Ovary (tissue), 9 donors: ENCODE results near the gene MUC12. TPM values are rescaled to one million over a fixed set of nuclear protein-coding genes. Genes with fewer than 3 reads are reported as not detected.

Source experiments
- DNase-seq, 5 donors: peaks; one replicate each; pipeline ENCODE4 v3.0.0-alpha.2; 2019 to 2020
- H3K27ac ChIP-seq, 2 donors: fragments of 200-600 bp; one replicate each; pipeline versions ENCODE4 v1.5.1 to v1.8.0; 2019 to 2022
- H3K27me3 ChIP-seq: fragments of 200-600 bp; one replicate; pipeline ENCODE4 v1.8.0; 2022
- H3K36me3 ChIP-seq: fragments of 200-600 bp; sonication (generic); one replicate; pipeline ENCODE4 v1.5.1; 2019
- H3K4me1 ChIP-seq: one replicate; pipeline ENCODE4 v1.8.1; 2013; ENCODE audit warnings: mild to moderate bottlenecking, moderate library complexity; ENCODE audit not compliant: insufficient read depth
- H3K4me3 ChIP-seq: fragments of 200-600 bp; sonication (generic); one replicate; pipeline ENCODE4 v1.5.1; 2017
- H3K9me3 ChIP-seq, 2 donors: fragments of 200-600 bp in 1 of 2; sonication (generic) in 1 of 2; one replicate each; pipeline versions ENCODE4 v1.5.1 to v1.8.1; 2013 to 2019; ENCODE audit warnings: mild to moderate bottlenecking in 1 of 2, moderate library complexity in 1 of 2
- CTCF ChIP-seq, 3 donors: fragments of 450-650 bp in 2 of 3; fragments of 200-600 bp in 1 of 3; IDR thresholded peaks; one replicate each; pipeline versions ENCODE4 v1.5.1 to v1.8.0; 2016 to 2022; ENCODE audit warnings: antibody characterized with exemption in 3 of 3, mild to moderate bottlenecking in 1 of 3
- EP300 ChIP-seq: sonication (generic); formaldehyde crosslinking; IDR thresholded peaks from one replicate; pipeline ENCODE4 v1.6.1; 2017; ENCODE audit warnings: antibody characterized with exemption
- POLR2A ChIP-seq: fragments of 450-650 bp; IDR thresholded peaks from one replicate; pipeline ENCODE4 v1.6.1; 2017; ENCODE audit warnings: antibody characterized with exemption, mild to moderate bottlenecking, moderate library complexity
- WGBS, 3 donors: extraction: QIAGEN DNeasy Blood & Tissue Kit in 1 of 3; methylation state at CpG; one replicate each; pipeline versions ENCODE4 v1.1.5 to v1.1.7; 2013 to 2017; 5-methylcytosine and 5-hydroxymethylcytosine counted together
- intact Hi-C, 4 donors: fragments of 100-400 bp; cut with DNase I; formaldehyde crosslinking; loops; one replicate each; pipeline versions ENCODE4 v1.11.0 to v1.15.1; 2022 to 2023
- polyA plus RNA-seq, 2 donors: library from polyadenylated mRNA; stranded (reverse); fragments of 200-250 nt in 1 of 2; fragments of 350-450 nt in 1 of 2; fragmentation: Illumina TruSeq in 1 of 2; extraction: RNeasy Lipid Tissue Mini Kit (QIAGEN cat#74804) in 1 of 2; gene quantifications; one replicate each; pipeline ENCODE4 v1.2.3, GENCODE V29; 2013 to 2014
- total RNA-seq, 7 donors: library from RNA; depleted of rRNA in 2 of 7; stranded (reverse); fragments of >200 nt in 2 of 7; fragmentation: NEBNext Ultra II Directional in 3 of 7; extraction: Animal tissue kit (Norgen Biotek cat#: 25700) in 3 of 7; gene quantifications; one replicate each; pipeline versions ENCODE4 v1.1.0 to v1.2.4, GENCODE V29; 2016 to 2023
- donor health status: DM: no; HTN: no; CAD: no; lungs with moderate emphysema.
- donor health status: DM: no; HTN: no; CAD: no.
- donor health status: Bipolar disorder and iron deficiency.
- donor health status: DM: yes; HTN: yes; CAD: no.
- donor health status: DM: no; HTN: no; CAD: no.
- donor health status: DM: yes; HTN: yes; CAD: no.

The MUC12 gene
- total and polyA plus RNA-seq, 9 donors = 0.22 to 2.2 (median 0.62) TPM; not detected in 2

- DNase-seq = no peak
- no peaks in the 10 kb centered on the region for H3K27me3 ChIP-seq
These were observed 11.4 kb upstream of the MUC12 start for GRCh38 chr7:100957832-100958421.

DNA sequence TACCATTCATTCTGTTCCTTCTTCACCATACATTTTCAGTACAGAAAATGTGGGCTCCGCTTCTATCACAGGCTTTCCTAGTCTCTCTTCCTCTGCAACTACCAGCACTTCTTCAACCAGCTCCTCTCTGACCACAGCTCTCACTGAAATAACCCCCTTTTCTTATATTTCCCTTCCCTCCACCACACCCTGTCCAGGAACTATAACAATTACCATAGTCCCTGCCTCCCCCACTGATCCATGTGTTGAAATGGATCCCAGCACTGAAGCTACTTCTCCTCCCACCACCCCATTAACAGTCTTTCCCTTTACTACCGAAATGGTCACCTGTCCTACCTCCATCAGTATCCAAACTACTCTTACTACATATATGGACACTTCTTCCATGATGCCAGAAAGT is 9.5 kb upstream of the MUC12 start:
- no peak for TF ChIP-seq EP300
- TF ChIP-seq CTCF (IDR thresholded peaks at IDR 0.05) = no peak
- TF ChIP-seq POLR2A = no peak
- no peaks in the 10 kb centered on the region for H3K4me1 ChIP-seq
- no peaks in the 10 kb centered on the region for H3K27me3 ChIP-seq
- H3K9me3 ChIP-seq = no peaks in the 10 kb centered on the region
- H3K36me3 ChIP-seq = no peaks in the 10 kb centered on the region
- DNase-seq = no peak
- H3K4me3 ChIP-seq = no peak overlapping the region
- WGBS, 3 donors = 59 to 69% (median 60%) methylated on average over 2 of the region's 2 CpGs
- H3K27ac ChIP-seq = no peak overlapping the region
- intact Hi-C loops = no loop called here

More at GRCh38 chr7:100957832-100958421, 11.4 kb upstream of the MUC12 start:
- WGBS, 3 donors = 65 to 69% (median 67%) methylated on average over 12 of the region's 12 CpGs
- TF ChIP-seq POLR2A (no peak), EP300 (no peak), CTCF (IDR thresholded peaks at IDR 0.05) (no peak)
- Histone ChIP-seq H3K36me3 (no peaks in the 10 kb centered on the region), H3K4me1 (no peaks in the 10 kb centered on the region), H3K27ac (no peak overlapping the region), H3K9me3 (no peaks in the 10 kb centered on the region), H3K4me3 (no peak overlapping the region)
- intact Hi-C loops = no loop called here

DNA sequence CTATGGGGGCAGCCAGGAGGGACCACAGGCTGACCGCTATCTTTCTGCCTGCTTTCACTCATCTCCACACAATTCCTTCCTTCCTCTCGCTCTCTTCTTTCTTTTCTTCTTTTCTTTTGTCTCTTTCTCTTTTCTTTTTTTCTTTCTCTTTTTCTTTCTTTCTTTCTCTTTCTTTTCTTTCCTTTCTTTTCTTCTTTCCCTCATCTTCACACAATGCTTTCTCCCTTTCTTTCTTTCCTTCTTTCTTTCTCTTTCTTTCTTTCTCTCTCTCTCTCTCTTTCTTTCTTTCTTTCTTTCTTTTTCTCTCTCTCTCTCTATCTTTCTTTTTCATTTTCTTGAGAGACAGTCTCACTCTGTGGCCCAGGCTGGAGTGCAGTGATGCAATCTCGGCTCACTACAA is 6.8 kb upstream of the MUC12 start:
- H3K4me3 ChIP-seq = no peak overlapping the region
- WGBS, 3 donors = 72 to 82% (median 75%) methylated on average over 3 of the region's 3 CpGs
- H3K9me3 ChIP-seq = no peaks in the 10 kb centered on the region
- peaks cover 8% of the 10 kb centered on the region for H3K4me1 ChIP-seq
- H3K36me3 ChIP-seq = no peaks in the 10 kb centered on the region
- TF ChIP-seq EP300 = no peak
- no peak for TF ChIP-seq POLR2A
- TF ChIP-seq CTCF (IDR thresholded peaks at IDR 0.05) = no peak
- H3K27me3 ChIP-seq = peaks cover 3% of the 10 kb centered on the region
- intact Hi-C loops = no loop called here
- H3K27ac ChIP-seq = no peak overlapping the region
- DNase-seq = no peak

DNA sequence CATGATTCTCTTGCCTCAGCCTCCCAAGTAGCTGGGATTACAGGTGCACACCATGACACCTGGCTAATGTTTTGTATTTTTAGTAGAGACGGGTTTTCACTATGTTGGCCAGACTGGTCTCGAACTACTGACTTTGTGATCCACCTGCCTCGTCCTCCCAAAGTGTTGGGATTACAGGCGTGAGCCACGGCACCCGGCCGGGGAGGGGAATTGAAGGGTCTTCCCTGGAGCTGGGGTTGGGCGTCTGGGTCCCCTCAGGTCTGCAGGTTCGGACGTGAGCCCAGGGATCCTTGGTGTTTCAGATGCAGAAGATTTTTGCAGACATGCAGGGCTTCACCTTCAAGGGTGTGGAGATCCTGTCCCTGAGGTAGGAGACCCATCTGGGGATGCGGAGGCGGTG is 6.0 kb upstream of the MUC12 start:
- no peak overlapping the region for H3K27ac ChIP-seq
- no peak overlapping the region for H3K4me3 ChIP-seq
- H3K4me1 ChIP-seq = peaks cover 8% of the 10 kb centered on the region
- peaks cover 3% of the 10 kb centered on the region for H3K27me3 ChIP-seq
- WGBS, 3 donors = 72 to 76% (median 72%) methylated on average over 12 of the region's 12 CpGs
- intact Hi-C loops = no loop called here
- no peaks in the 10 kb centered on the region for H3K9me3 ChIP-seq
- DNase-seq = no peak
- no peaks in the 10 kb centered on the region for H3K36me3 ChIP-seq
- no peak for TF ChIP-seq EP300
- TF ChIP-seq CTCF (IDR thresholded peaks at IDR 0.05) = no peak
- TF ChIP-seq POLR2A = no peak
